ENCODE data around the gene TSPYL6.

- TF ChIP-seq CTCF (IDR thresholded peaks at IDR 0.05): no peak
- no peak for TF ChIP-seq POLR2A (IDR thresholded peaks at IDR 0.05)
- TF ChIP-seq POLR2AphosphoS5 (IDR thresholded peaks at IDR 0.05): no peak
- TF ChIP-seq EP300 (IDR thresholded peaks at IDR 0.05): no peak
These were observed 47.6 kb upstream of the TSPYL6 start for GRCh38 chr2:54303631-54304030.
